Loucy (cell line): Measurements from ENCODE around the gene C16orf74.

Experiments
- H2AFZ ChIP-seq: fragments of 200-600 bp; sonication (generic); 2 replicates; pipeline ENCODE4 v1.6.0; 2016; ENCODE audit warnings: antibody characterized with exemption, mild to moderate bottlenecking, low read length, moderate library complexity
- H3F3A ChIP-seq: fragments of 200-600 bp; 2 replicates; pipeline ENCODE4 v1.6.0; 2016; ENCODE audit warnings: antibody characterized with exemption, low read depth, mild to moderate bottlenecking
- H3K27me3 ChIP-seq: fragments of 200-600 bp; sonication (generic); 2 replicates; pipeline ENCODE4 v1.6.1; 2014; ENCODE audit warnings: low read length, mild to moderate bottlenecking; ENCODE audit not compliant: insufficient read depth, poor library complexity, severe bottlenecking
- H3K36me3 ChIP-seq: fragments of 200-600 bp; sonication (generic); 2 replicates; pipeline ENCODE4 v1.6.1; 2016; ENCODE audit warnings: low read length; ENCODE audit not compliant: insufficient read depth
- H3K4me1 ChIP-seq: fragments of 200-600 bp; sonication (generic); 2 replicates; pipeline ENCODE4 v1.5.1; 2014; ENCODE audit warnings: low read length, mild to moderate bottlenecking; ENCODE audit not compliant: insufficient read depth, poor library complexity, severe bottlenecking
- H3K4me2 ChIP-seq: fragments of 200-600 bp; sonication (generic); 2 replicates; pipeline ENCODE4 v1.6.0; 2014; ENCODE audit warnings: antibody characterized with exemption, low read length, low read depth, mild to moderate bottlenecking; ENCODE audit not compliant: poor library complexity, severe bottlenecking
- H3K4me3 ChIP-seq: fragments of 200-600 bp; sonication (generic); 2 replicates; pipeline ENCODE4 v1.5.1; 2014; ENCODE audit warnings: low read length, mild to moderate bottlenecking, mixed read lengths; ENCODE audit not compliant: poor library complexity, severe bottlenecking
- H3K79me2 ChIP-seq: fragments of 200-600 bp; sonication (generic); 2 replicates; pipeline ENCODE4 v1.6.1; 2014; ENCODE audit warnings: low read length; ENCODE audit not compliant: insufficient read depth
- H3K9ac ChIP-seq: fragments of 200-600 bp; sonication (generic); 2 replicates; pipeline ENCODE4 v1.6.0; 2014; ENCODE audit warnings: mild to moderate bottlenecking, low read depth, low read length, moderate library complexity; ENCODE audit not compliant: poor library complexity, severe bottlenecking
- H3K9me2 ChIP-seq: fragments of 200-600 bp; sonication (generic); replicated peaks from 2 replicates; pipeline ENCODE4 v1.6.1; 2016; ENCODE audit warnings: low read depth, low read length, mixed read lengths
- H3K9me3 ChIP-seq: fragments of 200-600 bp; sonication (generic); 2 replicates; pipeline ENCODE4 v1.6.1; 2014; ENCODE audit warnings: mild to moderate bottlenecking, antibody characterized with exemption, low read length, low read depth; ENCODE audit not compliant: insufficient read depth
- H4K20me1 ChIP-seq: fragments of 200-600 bp; sonication (generic); 2 replicates; pipeline ENCODE4 v1.6.0; 2014; ENCODE audit warnings: antibody characterized with exemption, low read length, mild to moderate bottlenecking; ENCODE audit not compliant: insufficient read depth, poor library complexity, severe bottlenecking
- EZH2phosphoT487 ChIP-seq: fragments of 200-600 bp; IDR thresholded peaks from 2 replicates; pipeline ENCODE4 v1.6.1; 2018; ENCODE audit warnings: antibody characterized with exemption, mild to moderate bottlenecking, moderate library complexity, borderline replicate concordance
- TF ChIP-seq, protein P1 (sequence below): fragments of 200-600 bp; sonication (generic); conservative IDR thresholded peaks from 2 replicates; pipeline ENCODE4 v1.5.1; 2014; ENCODE audit warnings: mild to moderate bottlenecking, antibody characterized with exemption, low read length

The C16orf74 gene

GRCh38 chr16:85765211-85765610, 14.3 kb upstream of the C16orf74 start:
- no peaks in the 10 kb centered on the region for H3K79me2 ChIP-seq
- TF ChIP-seq, protein P1, sequence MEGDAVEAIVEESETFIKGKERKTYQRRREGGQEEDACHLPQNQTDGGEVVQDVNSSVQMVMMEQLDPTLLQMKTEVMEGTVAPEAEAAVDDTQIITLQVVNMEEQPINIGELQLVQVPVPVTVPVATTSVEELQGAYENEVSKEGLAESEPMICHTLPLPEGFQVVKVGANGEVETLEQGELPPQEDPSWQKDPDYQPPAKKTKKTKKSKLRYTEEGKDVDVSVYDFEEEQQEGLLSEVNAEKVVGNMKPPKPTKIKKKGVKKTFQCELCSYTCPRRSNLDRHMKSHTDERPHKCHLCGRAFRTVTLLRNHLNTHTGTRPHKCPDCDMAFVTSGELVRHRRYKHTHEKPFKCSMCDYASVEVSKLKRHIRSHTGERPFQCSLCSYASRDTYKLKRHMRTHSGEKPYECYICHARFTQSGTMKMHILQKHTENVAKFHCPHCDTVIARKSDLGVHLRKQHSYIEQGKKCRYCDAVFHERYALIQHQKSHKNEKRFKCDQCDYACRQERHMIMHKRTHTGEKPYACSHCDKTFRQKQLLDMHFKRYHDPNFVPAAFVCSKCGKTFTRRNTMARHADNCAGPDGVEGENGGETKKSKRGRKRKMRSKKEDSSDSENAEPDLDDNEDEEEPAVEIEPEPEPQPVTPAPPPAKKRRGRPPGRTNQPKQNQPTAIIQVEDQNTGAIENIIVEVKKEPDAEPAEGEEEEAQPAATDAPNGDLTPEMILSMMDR: no peak
- no peak for TF ChIP-seq EZH2phosphoT487
- H3K9me2 ChIP-seq: no peaks in the 10 kb centered on the region
- H2AFZ ChIP-seq: no peak overlapping the region
- H3K4me2 ChIP-seq: no peak overlapping the region
- H4K20me1 ChIP-seq: no peaks in the 10 kb centered on the region
- H3K4me3 ChIP-seq: no peak overlapping the region
- no peaks in the 10 kb centered on the region for H3K9me3 ChIP-seq
- no peaks in the 10 kb centered on the region for H3K27me3 ChIP-seq
- no peak overlapping the region for H3K9ac ChIP-seq
- no peaks in the 10 kb centered on the region for H3F3A ChIP-seq
- H3K4me1 ChIP-seq: peaks cover 7% of the 10 kb centered on the region
- no peaks in the 10 kb centered on the region for H3K36me3 ChIP-seq

- H3K27me3 ChIP-seq: no peaks in the 10 kb centered on the region
- TF ChIP-seq EZH2phosphoT487: no peak
- TF ChIP-seq, protein P1: no peak
Observed at GRCh38 chr16:85763616-85764015, 12.7 kb upstream of the C16orf74 start.

GRCh38 chr16:85762970-85763369, 12.1 kb upstream of the C16orf74 start:
- no peaks in the 10 kb centered on the region for H3F3A ChIP-seq
- no peaks in the 10 kb centered on the region for H3K9me2 ChIP-seq
- no peaks in the 10 kb centered on the region for H3K79me2 ChIP-seq
- no peaks in the 10 kb centered on the region for H3K36me3 ChIP-seq
- no peaks in the 10 kb centered on the region for H4K20me1 ChIP-seq
- TF ChIP-seq, protein P1: no peak
- TF ChIP-seq EZH2phosphoT487: no peak
- H3K4me3 ChIP-seq: no peak overlapping the region
- no peaks in the 10 kb centered on the region for H3K9me3 ChIP-seq
- H3K27me3 ChIP-seq: no peaks in the 10 kb centered on the region
- no peak overlapping the region for H3K9ac ChIP-seq
- no peak overlapping the region for H3K4me2 ChIP-seq
- peaks cover 7% of the 10 kb centered on the region for H3K4me1 ChIP-seq
- H2AFZ ChIP-seq: no peak overlapping the region

More at GRCh38 chr16:85763616-85764015, 12.7 kb upstream of the C16orf74 start:
- Histone ChIP-seq H3K79me2 (no peaks in the 10 kb centered on the region), H2AFZ (no peak overlapping the region), H3K9me3 (no peaks in the 10 kb centered on the region), H3K9me2 (no peaks in the 10 kb centered on the region), H3K9ac (no peak overlapping the region), H4K20me1 (no peaks in the 10 kb centered on the region), H3K36me3 (no peaks in the 10 kb centered on the region), H3K4me2 (no peak overlapping the region), H3F3A (no peaks in the 10 kb centered on the region), H3K4me1 (peaks cover 7% of the 10 kb centered on the region), H3K4me3 (no peak overlapping the region)
